ENCODE results near the gene RYR2. TPM values are rescaled to one million over a fixed set of nuclear protein-coding genes. Genes with fewer than 3 reads are reported as not detected.

RYR2 gene
- total RNA-seq, 1 donor from 2014 or later = 5.4 TPM

DNA sequence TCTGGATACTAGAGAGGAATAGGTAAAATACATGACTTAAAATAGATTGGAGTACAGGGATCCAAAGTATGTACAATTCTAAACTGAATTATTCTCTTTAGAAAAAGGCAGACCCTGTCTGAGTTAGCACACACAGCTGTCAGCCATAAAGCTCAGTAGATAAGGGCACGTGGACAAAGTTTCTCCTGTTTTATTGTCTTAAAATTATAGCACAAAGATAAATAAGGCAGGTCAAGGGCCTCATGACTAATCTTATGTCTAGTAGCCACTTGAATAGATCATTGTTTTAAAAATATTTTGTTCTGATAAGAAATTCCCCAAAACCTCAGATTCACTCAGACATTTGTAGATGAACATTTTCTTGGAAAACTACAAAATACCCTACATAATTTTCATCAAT is 643.6 kb downstream of the RYR2 start:
- H3K9me3 Mint-ChIP-seq (ENCODE audit: unreplicated experiment) = no peaks in the 10 kb centered on the region
- no peak overlapping the region for H3K4me3 Mint-ChIP-seq (ENCODE audit: unreplicated experiment)
- no peak for DNase-seq (ENCODE audit: low spot score)

DNA sequence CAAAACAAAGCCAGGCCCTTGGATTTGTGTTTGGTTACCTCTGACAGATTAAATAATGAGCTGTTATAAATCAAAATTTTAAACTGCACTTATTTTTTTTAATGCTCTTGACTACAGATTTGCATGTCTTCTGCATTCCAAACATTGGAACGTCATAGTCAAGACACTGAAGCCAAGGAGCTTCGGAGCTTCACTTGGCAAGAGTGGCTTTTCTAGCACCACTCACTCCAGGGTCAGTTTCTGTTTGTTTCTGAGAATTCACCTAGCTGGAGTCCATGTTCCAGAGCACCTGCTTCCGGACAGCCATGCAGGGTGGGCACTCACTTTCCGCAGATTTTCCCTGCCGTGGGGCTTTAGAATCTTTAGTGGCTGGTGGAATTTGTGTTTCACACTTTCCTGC is 645.8 kb downstream of the RYR2 start:
- TF ChIP-seq, protein P1, sequence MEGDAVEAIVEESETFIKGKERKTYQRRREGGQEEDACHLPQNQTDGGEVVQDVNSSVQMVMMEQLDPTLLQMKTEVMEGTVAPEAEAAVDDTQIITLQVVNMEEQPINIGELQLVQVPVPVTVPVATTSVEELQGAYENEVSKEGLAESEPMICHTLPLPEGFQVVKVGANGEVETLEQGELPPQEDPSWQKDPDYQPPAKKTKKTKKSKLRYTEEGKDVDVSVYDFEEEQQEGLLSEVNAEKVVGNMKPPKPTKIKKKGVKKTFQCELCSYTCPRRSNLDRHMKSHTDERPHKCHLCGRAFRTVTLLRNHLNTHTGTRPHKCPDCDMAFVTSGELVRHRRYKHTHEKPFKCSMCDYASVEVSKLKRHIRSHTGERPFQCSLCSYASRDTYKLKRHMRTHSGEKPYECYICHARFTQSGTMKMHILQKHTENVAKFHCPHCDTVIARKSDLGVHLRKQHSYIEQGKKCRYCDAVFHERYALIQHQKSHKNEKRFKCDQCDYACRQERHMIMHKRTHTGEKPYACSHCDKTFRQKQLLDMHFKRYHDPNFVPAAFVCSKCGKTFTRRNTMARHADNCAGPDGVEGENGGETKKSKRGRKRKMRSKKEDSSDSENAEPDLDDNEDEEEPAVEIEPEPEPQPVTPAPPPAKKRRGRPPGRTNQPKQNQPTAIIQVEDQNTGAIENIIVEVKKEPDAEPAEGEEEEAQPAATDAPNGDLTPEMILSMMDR (IDR thresholded peaks at IDR 0.05; ENCODE audit: unreplicated experiment) = no peak

More for the DNA sequence above, 643.6 kb downstream of the RYR2 start:
- TF ChIP-seq, protein P1 (IDR thresholded peaks at IDR 0.05; ENCODE audit: unreplicated experiment) = no peak
- no peaks in the 10 kb centered on the region for H3K27me3 Mint-ChIP-seq (ENCODE audit: unreplicated experiment)
- H3K4me1 Mint-ChIP-seq (ENCODE audit: unreplicated experiment) = no peaks in the 10 kb centered on the region
- no peaks in the 10 kb centered on the region for H3K36me3 Mint-ChIP-seq (ENCODE audit: low read depth, unreplicated experiment)
- no peak overlapping the region for H3K27ac Mint-ChIP-seq (ENCODE audit: unreplicated experiment)

DNA sequence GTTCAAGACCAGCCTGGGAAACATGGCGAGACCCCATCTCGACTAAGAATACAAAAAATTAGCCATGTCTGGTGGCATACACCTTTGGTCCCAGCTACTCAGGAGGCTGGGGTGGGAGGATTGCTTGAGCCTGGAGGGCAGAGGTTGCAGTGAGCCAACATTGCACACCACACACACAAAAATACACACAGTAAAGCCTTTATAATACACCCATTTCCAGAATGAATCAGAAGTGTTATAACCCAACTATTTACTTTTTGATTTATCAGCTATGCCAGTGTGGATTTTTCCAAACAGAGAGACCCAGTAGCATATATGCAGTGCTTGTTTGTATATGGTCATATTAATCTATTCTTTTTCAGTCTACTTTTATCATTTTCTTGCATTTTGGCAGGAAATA is 648.7 kb downstream of the RYR2 start:
- TF ChIP-seq, protein P1 (IDR thresholded peaks at IDR 0.05; ENCODE audit: unreplicated experiment) = no peak
- no peak overlapping the region for H3K27ac Mint-ChIP-seq (ENCODE audit: unreplicated experiment)
- H3K36me3 Mint-ChIP-seq (ENCODE audit: low read depth, unreplicated experiment) = no peaks in the 10 kb centered on the region
- H3K4me3 Mint-ChIP-seq (ENCODE audit: unreplicated experiment) = no peak overlapping the region
- H3K27me3 Mint-ChIP-seq (ENCODE audit: unreplicated experiment) = no peaks in the 10 kb centered on the region
- no peaks in the 10 kb centered on the region for H3K9me3 Mint-ChIP-seq (ENCODE audit: unreplicated experiment)
- DNase-seq (ENCODE audit: low spot score) = no peak
- no peaks in the 10 kb centered on the region for H3K4me1 Mint-ChIP-seq (ENCODE audit: unreplicated experiment)

More for the DNA sequence above, 645.8 kb downstream of the RYR2 start:
- DNase-seq (ENCODE audit: low spot score) = no peak
- Mint-ChIP-seq H3K27me3 (ENCODE audit: unreplicated experiment) (no peaks in the 10 kb centered on the region), H3K9me3 (ENCODE audit: unreplicated experiment) (no peaks in the 10 kb centered on the region), H3K36me3 (ENCODE audit: low read depth, unreplicated experiment) (no peaks in the 10 kb centered on the region), H3K4me1 (ENCODE audit: unreplicated experiment) (no peaks in the 10 kb centered on the region), H3K4me3 (ENCODE audit: unreplicated experiment) (no peak overlapping the region), H3K27ac (ENCODE audit: unreplicated experiment) (no peak overlapping the region)

DNA sequence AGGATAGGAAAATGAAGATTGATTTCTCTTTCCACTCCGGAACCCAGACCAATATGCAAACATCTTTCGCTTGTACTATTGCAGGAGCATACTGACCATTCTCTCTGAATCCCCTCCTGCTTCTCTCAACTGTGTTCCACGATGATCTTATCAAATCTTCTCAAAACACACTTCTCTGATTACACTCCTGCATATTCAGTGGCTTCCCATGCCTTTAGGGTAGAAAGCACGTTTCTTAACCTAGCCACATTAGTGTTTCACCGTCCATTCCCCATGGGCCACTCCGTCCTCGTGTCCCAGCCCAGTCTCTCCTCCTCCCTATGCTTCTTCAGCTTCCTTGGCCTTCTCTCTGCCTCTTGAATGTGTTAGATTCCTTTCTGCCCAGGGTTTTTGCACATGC is 650.3 kb downstream of the RYR2 start:
- Mint-ChIP-seq H3K27ac (ENCODE audit: unreplicated experiment) (no peak overlapping the region), H3K4me3 (ENCODE audit: unreplicated experiment) (no peak overlapping the region), H3K36me3 (ENCODE audit: low read depth, unreplicated experiment) (no peaks in the 10 kb centered on the region), H3K4me1 (ENCODE audit: unreplicated experiment) (no peaks in the 10 kb centered on the region), H3K27me3 (ENCODE audit: unreplicated experiment) (no peaks in the 10 kb centered on the region), H3K9me3 (ENCODE audit: unreplicated experiment) (no peaks in the 10 kb centered on the region)
- DNase-seq (ENCODE audit: low spot score) = no peak
- TF ChIP-seq, protein P1 (IDR thresholded peaks at IDR 0.05; ENCODE audit: unreplicated experiment) = no peak

DNA sequence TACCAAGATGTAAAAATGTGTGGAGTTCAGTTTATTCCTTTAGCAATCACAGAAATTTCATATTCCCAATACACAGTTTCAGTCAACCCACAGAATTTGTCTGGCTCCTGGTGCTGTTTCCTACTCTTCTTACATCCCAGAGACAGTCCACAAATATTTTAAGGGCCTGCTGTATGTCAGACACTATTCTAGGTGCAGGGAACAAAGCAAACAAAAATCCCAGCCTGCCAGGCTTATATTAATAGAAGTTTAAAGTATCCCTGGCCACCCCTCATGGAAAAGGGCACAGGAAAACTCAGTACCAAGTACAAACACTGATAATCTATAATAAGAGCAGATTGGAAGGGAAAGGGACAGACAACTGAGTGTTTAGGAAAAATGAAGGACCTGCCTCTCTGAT is 653.9 kb downstream of the RYR2 start:
- no peaks in the 10 kb centered on the region for H3K4me1 Mint-ChIP-seq (ENCODE audit: unreplicated experiment)
- no peak for DNase-seq (ENCODE audit: low spot score)
- TF ChIP-seq, protein P1 (IDR thresholded peaks at IDR 0.05; ENCODE audit: unreplicated experiment) = no peak
- no peaks in the 10 kb centered on the region for H3K27me3 Mint-ChIP-seq (ENCODE audit: unreplicated experiment)
- no peak overlapping the region for H3K27ac Mint-ChIP-seq (ENCODE audit: unreplicated experiment)
- no peak overlapping the region for H3K4me3 Mint-ChIP-seq (ENCODE audit: unreplicated experiment)
- no peaks in the 10 kb centered on the region for H3K9me3 Mint-ChIP-seq (ENCODE audit: unreplicated experiment)
- H3K36me3 Mint-ChIP-seq (ENCODE audit: low read depth, unreplicated experiment) = no peaks in the 10 kb centered on the region

Measured in endothelial cell (in vitro differentiated cells).